Germinal center (tissue), 1 donor: ENCODE results near the gene RAC2.

Experiments used
- DNase-seq: peaks from one replicate; pipeline ENCODE4 v3.0.0; 2012; ENCODE audit warnings: mixed read lengths, low spot score

RAC2 gene

GRCh38 chr22:37275622-37276021, 31.6 kb upstream of the RAC2 start:
- no peak for DNase-seq

DNA sequence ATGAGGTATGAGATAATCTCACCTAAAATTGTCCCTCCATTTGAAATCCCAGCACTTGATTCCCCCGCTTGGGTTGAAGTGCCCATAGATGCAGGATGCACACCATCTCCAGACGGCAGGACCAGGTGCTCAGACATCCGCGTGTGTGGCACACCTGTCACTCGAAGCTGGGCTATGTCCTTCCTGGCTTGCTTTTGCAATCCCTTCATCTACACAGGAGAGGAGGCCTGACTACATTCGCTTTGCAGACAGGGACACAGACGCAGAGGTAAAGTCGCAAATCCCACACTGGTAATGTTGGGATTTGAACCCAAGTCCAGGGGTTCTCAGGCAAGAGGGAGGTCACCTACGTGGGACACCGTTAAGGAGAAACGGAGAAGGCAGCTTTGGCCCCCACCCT, 31.1 kb upstream of the RAC2 start:
- DNase-seq, result no peak

GRCh38 chr22:37274380-37274862, 30.4 kb upstream of the RAC2 start:
- DNase-seq, result peak; percentile 59

DNA sequence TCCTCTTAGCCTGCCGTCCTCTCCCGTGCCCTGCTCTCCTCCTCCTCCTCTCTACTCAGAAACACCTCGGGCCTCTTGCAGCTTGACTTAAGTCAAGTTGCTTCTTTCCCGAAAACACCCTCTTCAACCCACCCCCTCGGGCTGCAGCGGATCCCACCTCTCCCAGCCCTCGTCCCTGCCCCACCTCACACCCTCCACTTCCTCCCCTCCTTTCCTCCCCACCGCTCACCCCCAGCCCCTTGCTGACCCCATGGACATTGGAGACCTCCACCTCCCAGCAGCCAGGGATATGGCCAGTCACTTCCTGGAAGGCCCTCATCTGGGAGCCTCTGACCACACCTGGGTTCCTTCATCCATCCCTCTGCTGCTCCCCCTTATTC, 29.8 kb upstream of the RAC2 start:
- no peak for DNase-seq

- no peak for DNase-seq
Observed at GRCh38 chr22:37273126-37273845, 29.2 kb upstream of the RAC2 start.

DNA sequence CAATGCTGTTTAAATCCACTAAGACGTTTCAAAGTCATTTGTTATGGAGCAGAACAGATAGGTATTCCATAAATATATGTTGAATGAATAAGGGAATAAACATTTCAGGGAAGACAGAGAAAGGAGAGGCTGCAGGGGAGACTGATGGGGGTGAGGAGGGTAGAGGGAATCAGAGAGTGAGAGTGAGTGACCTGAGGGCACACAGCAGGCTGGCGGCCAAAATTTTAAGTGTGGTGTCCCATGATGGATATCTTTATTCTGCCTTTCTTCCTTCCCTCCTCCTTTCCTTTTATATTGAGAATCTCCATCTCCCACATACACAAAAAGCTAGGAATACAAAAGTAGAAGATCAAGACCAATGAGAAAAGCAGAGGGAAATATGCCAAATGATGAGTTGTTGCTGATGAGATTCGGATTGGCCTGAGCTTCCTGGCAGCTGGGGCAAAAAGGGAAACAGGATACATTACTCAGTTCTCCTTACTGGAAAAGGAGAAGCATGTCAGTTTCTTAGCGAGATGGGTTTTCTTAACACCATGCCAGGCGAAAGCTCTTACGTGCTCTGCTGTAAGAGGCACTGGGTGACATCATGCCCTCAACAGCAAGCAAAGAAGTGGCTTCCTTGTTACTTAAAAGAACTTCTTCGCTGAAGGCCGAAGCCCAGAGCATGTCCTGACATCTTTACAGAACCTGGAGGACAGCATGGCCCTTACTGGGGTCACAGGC, 27.0 kb upstream of the RAC2 start:
- DNase-seq, result no peak

- DNase-seq, result no peak
Observed at GRCh38 chr22:37269936-37270678, 26.0 kb upstream of the RAC2 start.

DNA sequence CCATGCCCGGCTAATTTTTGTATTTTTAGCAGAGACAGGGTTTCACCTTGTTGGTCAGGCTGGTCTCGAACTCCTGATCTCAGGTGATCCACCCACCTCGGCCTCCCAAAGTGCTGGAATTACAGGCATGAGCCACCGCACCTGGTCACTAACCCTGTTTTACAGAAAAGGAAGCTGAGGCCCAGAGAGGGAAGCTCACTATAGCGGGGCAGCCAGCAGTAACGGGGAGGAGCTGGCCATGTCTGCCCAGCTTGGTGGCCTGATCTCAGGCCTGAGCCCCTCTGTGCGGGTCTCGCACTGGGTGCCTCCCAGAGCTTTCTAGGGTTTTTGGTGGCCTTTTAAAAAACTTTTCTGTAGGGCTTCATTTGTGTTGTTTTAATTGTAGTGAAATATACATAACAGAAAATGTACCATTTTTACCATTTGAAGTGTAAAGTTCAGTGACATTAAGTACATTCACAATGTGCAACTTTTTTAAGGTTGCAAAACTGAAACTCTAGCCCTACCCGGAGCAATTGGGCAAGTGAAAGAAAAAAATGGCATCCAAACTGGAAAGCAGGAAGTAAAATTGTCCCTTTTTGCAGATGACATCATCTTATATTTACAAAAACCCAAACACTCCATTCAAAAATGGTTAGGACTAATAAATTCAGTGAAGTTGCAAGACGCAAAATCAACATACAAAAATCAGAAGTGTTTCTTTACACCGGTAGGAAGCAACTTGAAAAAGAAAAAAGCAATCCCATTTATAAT, 23.8 kb upstream of the RAC2 start:
- no peak for DNase-seq

DNA sequence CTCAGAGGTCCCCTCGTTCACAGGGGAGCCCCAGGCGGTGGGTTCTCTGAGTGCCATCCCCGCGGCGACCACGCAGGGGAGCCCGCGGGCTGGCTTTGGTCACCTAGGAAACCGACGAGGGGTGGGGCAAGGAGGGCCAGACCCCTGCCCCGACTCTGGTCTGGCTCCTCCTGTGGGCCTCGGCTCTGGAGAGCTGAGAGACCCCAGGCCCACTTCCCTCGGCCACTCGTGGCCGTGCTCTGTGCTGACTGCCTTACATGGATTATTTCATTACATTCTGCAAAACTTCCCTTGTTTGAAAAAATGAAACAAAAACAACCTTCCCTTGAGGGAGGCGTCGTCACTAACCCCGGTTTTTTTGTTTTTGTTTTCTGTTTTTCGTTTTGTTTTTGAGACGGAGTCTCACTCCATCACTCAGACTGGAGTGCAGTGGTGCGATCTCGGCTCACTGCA, 23.1 kb upstream of the RAC2 start:
- peak; percentile 68 for DNase-seq

- DNase-seq, result no peak
Observed at GRCh38 chr22:37266581-37267134, 22.6 kb upstream of the RAC2 start.

GRCh38 chr22:37263966-37264887, 20.2 kb upstream of the RAC2 start:
- no peak for DNase-seq

DNA sequence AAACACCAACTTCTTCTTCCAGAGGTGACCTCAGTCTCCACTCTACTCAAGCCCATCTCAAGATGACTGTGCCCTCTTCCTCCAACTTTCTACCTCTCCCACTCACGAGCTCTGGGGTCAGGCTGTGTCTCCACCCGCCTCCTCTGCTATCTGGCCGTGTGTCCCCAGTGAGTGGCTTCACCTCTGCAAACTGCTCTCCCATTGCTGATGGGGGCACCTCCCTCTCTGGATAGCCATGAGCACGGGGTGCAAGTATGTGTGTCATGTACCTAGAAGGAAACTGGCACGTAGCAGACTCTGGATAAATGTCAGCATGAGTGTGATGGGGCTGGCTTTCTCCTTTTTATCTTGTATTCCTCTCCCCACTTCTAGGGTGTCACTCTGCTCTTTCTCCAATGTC, 18.3 kb upstream of the RAC2 start:
- no peak for DNase-seq

DNA sequence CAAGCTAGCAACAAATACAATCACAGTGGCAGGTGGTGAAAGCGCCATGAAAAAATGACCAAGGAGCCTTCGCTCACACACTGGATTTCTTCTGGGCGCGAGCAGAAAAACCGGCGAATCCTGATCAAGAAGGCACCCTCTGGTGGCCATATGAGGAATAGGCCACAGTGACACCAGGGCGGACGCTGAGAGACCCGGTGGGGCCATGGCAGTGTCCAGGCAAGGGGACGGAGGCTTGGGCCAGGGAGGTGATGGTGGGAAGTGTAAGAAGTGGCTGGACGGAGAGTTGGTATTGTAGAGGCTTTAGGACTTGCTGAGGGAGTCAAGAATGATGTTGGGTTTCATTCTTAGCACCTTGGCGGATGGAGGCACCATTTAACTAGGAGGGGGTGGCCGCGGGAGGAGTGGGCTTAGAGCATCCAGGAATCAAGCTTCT, 16.9 kb upstream of the RAC2 start:
- no peak for DNase-seq

GRCh38 chr22:37260155-37260795, 16.2 kb upstream of the RAC2 start:
- no peak for DNase-seq

DNA sequence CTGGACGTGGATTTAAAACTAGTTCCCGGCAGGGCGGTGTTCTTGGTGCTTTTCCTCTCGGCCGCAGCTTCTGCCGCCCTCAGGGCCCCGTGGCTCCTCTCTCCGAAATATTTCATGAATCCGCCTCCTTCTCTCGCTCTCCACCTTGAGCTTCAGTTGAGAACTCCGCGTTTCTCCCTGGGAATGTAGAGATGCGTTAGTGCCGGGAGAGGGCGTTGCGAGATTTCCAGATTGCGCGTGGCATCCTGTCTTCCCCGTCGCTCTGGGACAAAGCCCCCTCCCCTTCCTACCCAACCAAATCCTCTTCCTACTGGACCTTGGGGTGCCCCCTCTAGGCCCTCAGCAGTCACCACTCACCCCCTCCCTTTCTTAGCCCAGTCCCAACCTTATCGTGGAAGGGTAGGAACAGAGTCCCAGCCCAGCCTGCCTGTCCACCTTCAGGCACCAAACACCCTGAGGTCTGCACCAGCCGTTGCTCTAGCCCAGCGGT, 15.5 kb upstream of the RAC2 start:
- no peak for DNase-seq

- DNase-seq, result no peak
Observed at GRCh38 chr22:37258753-37259401, 14.8 kb upstream of the RAC2 start.

- DNase-seq, result no peak
Observed at GRCh38 chr22:37258005-37258752, 14.1 kb upstream of the RAC2 start.

- DNase-seq, result no peak
Observed at GRCh38 chr22:37256075-37256726, 12.1 kb upstream of the RAC2 start.
